B cell (primary cell): ENCODE data around the gene HBA2.
"Not testable (repeated sequence)": the region's sequence is repeated elsewhere in the genome, so short reads cannot be mapped to it uniquely, and the experiment has no call there.

Source experiments
- EZH2 ChIP-seq: IDR thresholded peaks from 2 replicates; pipeline ENCODE4 v1.6.1; 2012; ENCODE audit warnings: borderline replicate concordance, low read depth, mild to moderate bottlenecking, moderate library complexity, low read length; ENCODE audit not compliant: insufficient read depth, poor library complexity, severe bottlenecking
- TF ChIP-seq, protein P1 (sequence below): fragments of 200-600 bp; IDR thresholded peaks from one replicate; pipeline ENCODE4 v1.8.0; 2022; ENCODE audit warnings: antibody characterized with exemption, mild to moderate bottlenecking

GRCh38 chr16:123558-124350, 48.9 kb upstream of the HBA2 start:
- TF ChIP-seq, protein P1, sequence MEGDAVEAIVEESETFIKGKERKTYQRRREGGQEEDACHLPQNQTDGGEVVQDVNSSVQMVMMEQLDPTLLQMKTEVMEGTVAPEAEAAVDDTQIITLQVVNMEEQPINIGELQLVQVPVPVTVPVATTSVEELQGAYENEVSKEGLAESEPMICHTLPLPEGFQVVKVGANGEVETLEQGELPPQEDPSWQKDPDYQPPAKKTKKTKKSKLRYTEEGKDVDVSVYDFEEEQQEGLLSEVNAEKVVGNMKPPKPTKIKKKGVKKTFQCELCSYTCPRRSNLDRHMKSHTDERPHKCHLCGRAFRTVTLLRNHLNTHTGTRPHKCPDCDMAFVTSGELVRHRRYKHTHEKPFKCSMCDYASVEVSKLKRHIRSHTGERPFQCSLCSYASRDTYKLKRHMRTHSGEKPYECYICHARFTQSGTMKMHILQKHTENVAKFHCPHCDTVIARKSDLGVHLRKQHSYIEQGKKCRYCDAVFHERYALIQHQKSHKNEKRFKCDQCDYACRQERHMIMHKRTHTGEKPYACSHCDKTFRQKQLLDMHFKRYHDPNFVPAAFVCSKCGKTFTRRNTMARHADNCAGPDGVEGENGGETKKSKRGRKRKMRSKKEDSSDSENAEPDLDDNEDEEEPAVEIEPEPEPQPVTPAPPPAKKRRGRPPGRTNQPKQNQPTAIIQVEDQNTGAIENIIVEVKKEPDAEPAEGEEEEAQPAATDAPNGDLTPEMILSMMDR: not testable (repeated sequence)
- not testable (repeated sequence) for TF ChIP-seq EZH2
